Vagina (tissue), 2 donors: ENCODE measurements around the gene FOXN3. TPM values are rescaled to one million over a fixed set of nuclear protein-coding genes. Genes with fewer than 3 reads are reported as not detected.

ENCODE experiments used
- DNase-seq, 2 donors: peaks; one replicate each; pipeline ENCODE4 v3.0.0-alpha.2; 2017; ENCODE audit errors: extremely low spot score in 2 of 2
- H3K27ac ChIP-seq: fragments of 200-600 bp; sonication (generic); one replicate; pipeline ENCODE4 v1.5.1; 2019
- H3K27me3 ChIP-seq: fragments of 200-600 bp; sonication (generic); one replicate; pipeline ENCODE4 v1.5.1; 2019
- H3K36me3 ChIP-seq, 2 donors: fragments of 200-600 bp; sonication (generic); one replicate each; pipeline ENCODE4 v1.5.1; 2017 to 2019
- H3K4me1 ChIP-seq: fragments of 200-600 bp; sonication (generic); one replicate; pipeline ENCODE4 v1.5.1; 2019
- H3K4me3 ChIP-seq, 2 donors: fragments of 200-600 bp; sonication (generic); 1 replicate in 1 of 2; 2 replicates in 1 of 2; pipeline ENCODE4 v1.5.1; 2016 to 2019
- H3K9me3 ChIP-seq: fragments of 200-600 bp; sonication (generic); one replicate; pipeline ENCODE4 v1.5.1; 2019
- CTCF ChIP-seq, 3 experiments: fragments of 450-650 bp in 2 of 3; fragments of 200-600 bp in 1 of 3; sonication (generic) in 1 of 3; IDR thresholded peaks; one replicate each; pipeline ENCODE4 v1.5.1; 2017 to 2019; ENCODE audit warnings: antibody characterized with exemption in 3 of 3, mild to moderate bottlenecking in 2 of 3, moderate library complexity in 2 of 3
- POLR2A ChIP-seq, 2 donors: fragments of 450-650 bp; IDR thresholded peaks; one replicate each; pipeline ENCODE4 v1.6.1; 2017; ENCODE audit warnings: antibody characterized with exemption in 2 of 2, mild to moderate bottlenecking in 2 of 2, moderate library complexity in 2 of 2
- POLR2AphosphoS5 ChIP-seq, 2 donors: sonication (generic); formaldehyde crosslinking; IDR thresholded peaks; one replicate each; pipeline ENCODE4 v1.9.0; 2017; ENCODE audit warnings: antibody characterized with exemption in 2 of 2, mild to moderate bottlenecking in 2 of 2, low read depth in 1 of 2; ENCODE audit not compliant: insufficient read depth in 1 of 2
- intact Hi-C: fragments of 100-400 bp; cut with DNase I; formaldehyde crosslinking; loops from one replicate; pipeline ENCODE4 v1.15.1; 2023
- total RNA-seq: library from RNA; depleted of rRNA; stranded (reverse); fragments of >200 nt; gene quantifications from one replicate; pipeline ENCODE4 v1.2.3, GENCODE V29; 2016

FOXN3 gene
- total RNA-seq, 1 donor from 2014 or later, result 111 TPM

- intact Hi-C loops, result no loop called here
- Histone ChIP-seq H3K27me3 (no peaks in the 10 kb centered on the region), H3K9me3 (no peaks in the 10 kb centered on the region), H3K4me3 (no peak overlapping the region), H3K36me3 (no peaks in the 10 kb centered on the region), H3K4me1 (peaks cover 62% of the 10 kb centered on the region), H3K27ac (no peak overlapping the region)
- no peak for DNase-seq
- no peak for TF ChIP-seq CTCF (IDR thresholded peaks at IDR 0.05)
- no peak for TF ChIP-seq POLR2AphosphoS5 (IDR thresholded peaks at IDR 0.05; ENCODE audit: insufficient read depth in 1 of 2, low read depth in 1 of 2)
- no peak for TF ChIP-seq POLR2A (IDR thresholded peaks at IDR 0.05)
These were observed 149.4 kb downstream of the FOXN3 start for GRCh38 chr14:89267656-89268055.

GRCh38 chr14:89267163-89267562, 149.9 kb downstream of the FOXN3 start:
- H3K9me3 ChIP-seq, result no peaks in the 10 kb centered on the region
- peaks cover 62% of the 10 kb centered on the region for H3K4me1 ChIP-seq
- TF ChIP-seq POLR2A (IDR thresholded peaks at IDR 0.05), result no peak
- no peak for TF ChIP-seq CTCF (IDR thresholded peaks at IDR 0.05)
- H3K36me3 ChIP-seq, result no peaks in the 10 kb centered on the region
- no peak overlapping the region for H3K4me3 ChIP-seq
- no peaks in the 10 kb centered on the region for H3K27me3 ChIP-seq
- H3K27ac ChIP-seq, result no peak overlapping the region
- no peak for DNase-seq
- intact Hi-C loops, result no loop called here

GRCh38 chr14:89266754-89267153, 150.3 kb downstream of the FOXN3 start:
- peaks cover 62% of the 10 kb centered on the region for H3K4me1 ChIP-seq
- H3K9me3 ChIP-seq, result no peaks in the 10 kb centered on the region
- intact Hi-C loops, result no loop called here
- H3K4me3 ChIP-seq, result no peak overlapping the region
- no peak overlapping the region for H3K27ac ChIP-seq
- DNase-seq, result no peak
- no peaks in the 10 kb centered on the region for H3K27me3 ChIP-seq
- TF ChIP-seq POLR2A (IDR thresholded peaks at IDR 0.05), result no peak
- H3K36me3 ChIP-seq, result no peaks in the 10 kb centered on the region

GRCh38 chr14:89265234-89265633, 151.8 kb downstream of the FOXN3 start:
- Histone ChIP-seq H3K4me1 (peaks cover 51% of the 10 kb centered on the region), H3K36me3 (no peaks in the 10 kb centered on the region), H3K9me3 (no peaks in the 10 kb centered on the region), H3K27me3 (no peaks in the 10 kb centered on the region), H3K27ac (no peak overlapping the region), H3K4me3 (no peak overlapping the region)
- TF ChIP-seq POLR2A (IDR thresholded peaks at IDR 0.05), result no peak
- TF ChIP-seq POLR2AphosphoS5 (IDR thresholded peaks at IDR 0.05; ENCODE audit: insufficient read depth in 1 of 2, low read depth in 1 of 2), result no peak
- TF ChIP-seq CTCF (IDR thresholded peaks at IDR 0.05), result no peak
- no peak for DNase-seq
- intact Hi-C loops, result no loop called here

- DNase-seq, result no peak
- intact Hi-C loops, result no loop called here
These were observed 152.7 kb downstream of the FOXN3 start for GRCh38 chr14:89264196-89264800.

More at GRCh38 chr14:89264196-89264800, 152.7 kb downstream of the FOXN3 start:
- peaks cover 43% of the 10 kb centered on the region for H3K4me1 ChIP-seq
- no peaks in the 10 kb centered on the region for H3K9me3 ChIP-seq
- H3K27me3 ChIP-seq, result no peaks in the 10 kb centered on the region
- TF ChIP-seq CTCF (IDR thresholded peaks at IDR 0.05) (no peak), POLR2AphosphoS5 (IDR thresholded peaks at IDR 0.05; ENCODE audit: insufficient read depth in 1 of 2, low read depth in 1 of 2) (no peak), POLR2A (IDR thresholded peaks at IDR 0.05) (no peak)
- no peaks in the 10 kb centered on the region for H3K36me3 ChIP-seq
- H3K4me3 ChIP-seq, result no peak overlapping the region
- H3K27ac ChIP-seq, result no peak overlapping the region
